LHCN-M2 (cell line): ENCODE results near the gene TKTL1. TPM values are rescaled to one million over a fixed set of nuclear protein-coding genes. Genes with fewer than 3 reads are reported as not detected.
"Not testable (repeated sequence)": the region's sequence is repeated elsewhere in the genome, so short reads cannot be mapped to it uniquely, and the experiment has no call there.

Source experiments
- DNase-seq: peaks from one replicate; pipeline ENCODE4 v3.0.0-alpha.2; 2012; ENCODE audit warnings: low read depth
- polyA plus RNA-seq: library from polyadenylated mRNA; unstranded; fragments of >200 nt; gene quantifications from one replicate; pipeline ENCODE4 v1.2.1, GENCODE V29; 2012; ENCODE audit warnings: missing spikeins
- total RNA-seq: library from RNA; depleted of rRNA; stranded (reverse); fragments of >200 nt; gene quantifications from 2 replicates; pipeline ENCODE4 v1.2.3, GENCODE V29; 2014; rRNA removed

The TKTL1 gene
- total RNA-seq: not detected in 2 replicates
- not detected for polyA plus RNA-seq

GRCh38 chrX:154295664-154296310, at the start of gene TKTL1:
TKTL1 (plus strand) TSS chrX:154295795; CDS start chrX:154295860, 65 bp downstream.
- DNase-seq: no peak

- not testable (repeated sequence) for DNase-seq
Observed at GRCh38 chrX:154247377-154248045, 48.1 kb upstream of the TKTL1 start.

- not testable (repeated sequence) for DNase-seq
Observed at GRCh38 chrX:154248076-154248475, 47.5 kb upstream of the TKTL1 start.

- not testable (repeated sequence) for DNase-seq
Observed at GRCh38 chrX:154257282-154257681, 38.3 kb upstream of the TKTL1 start, which contains the start of gene OPN1MW3. OPN1MW3 (plus strand) TSS chrX:154257582; CDS start chrX:154257620, 38 bp downstream.

- not testable (repeated sequence) for DNase-seq
Observed at GRCh38 chrX:154258711-154259110, 36.9 kb upstream of the TKTL1 start.

GRCh38 chrX:154263072-154263471, 32.5 kb upstream of the TKTL1 start:
- not testable (repeated sequence) for DNase-seq

GRCh38 chrX:154269245-154269644, 26.4 kb upstream of the TKTL1 start:
- not testable (repeated sequence) for DNase-seq

GRCh38 chrX:154284489-154285338, 10.9 kb upstream of the TKTL1 start:
- not testable (repeated sequence) for DNase-seq

- not testable (repeated sequence) for DNase-seq
Observed at GRCh38 chrX:154286406-154286805, 9.2 kb upstream of the TKTL1 start.

GRCh38 chrX:154294791-154295574, 612 bp upstream of the TKTL1 start, which contains the start of gene TEX28:
TEX28 (minus strand) TSS chrX:154295124; CDS start chrX:154292117, 3,007 bp downstream.
- DNase-seq: no peak

GRCh38 chrX:154296731-154297130, 1.1 kb downstream of the TKTL1 start:
- DNase-seq: no peak

GRCh38 chrX:154298312-154298711, 2.7 kb downstream of the TKTL1 start:
- no peak for DNase-seq

GRCh38 chrX:154300816-154301215, 5.2 kb downstream of the TKTL1 start:
- no peak for DNase-seq

GRCh38 chrX:154302998-154303397, 7.4 kb downstream of the TKTL1 start:
- DNase-seq: not testable (repeated sequence)

GRCh38 chrX:154303476-154303875, 7.9 kb downstream of the TKTL1 start:
- no peak for DNase-seq

GRCh38 chrX:154304846-154305245, 9.3 kb downstream of the TKTL1 start:
- DNase-seq: no peak

- no peak for DNase-seq
Observed at GRCh38 chrX:154305541-154306205, 10.1 kb downstream of the TKTL1 start.

GRCh38 chrX:154307202-154307601, 11.6 kb downstream of the TKTL1 start:
- DNase-seq: no peak

- peak; percentile 18 for DNase-seq
Observed at GRCh38 chrX:154308108-154308946, 12.7 kb downstream of the TKTL1 start.
